SHP77 (cell line): ENCODE measurements around the gene CCDC167.

ENCODE experiments used
- DNase-seq, 2 experiments: peaks; one replicate each; lab custom pipeline; 2025; lab: John Stamatoyannopoulos, UW

Gene CCDC167

GRCh38 chr6:37499433-37500293 is at the start of gene CCDC167:
Gene CCDC167, minus strand, starts transcription at chr6:37499893. Its CDS starts 30 bp downstream, at chr6:37499863.
- DNase-seq, result peak; percentile 96 to 97

GRCh38 chr6:37549154-37549553 is 49.5 kb upstream of the CCDC167 start:
- no peak for DNase-seq

GRCh38 chr6:37548067-37548674 is 48.5 kb upstream of the CCDC167 start:
- no peak for DNase-seq

GRCh38 chr6:37547564-37548061 is 47.9 kb upstream of the CCDC167 start:
- no peak for DNase-seq

- DNase-seq, result no peak
These were observed 46.6 kb upstream of the CCDC167 start for GRCh38 chr6:37546141-37546871.

GRCh38 chr6:37544530-37544929 is 44.8 kb upstream of the CCDC167 start:
- no peak for DNase-seq

- DNase-seq, result no peak
These were observed 43.7 kb upstream of the CCDC167 start for GRCh38 chr6:37543361-37543760.

- DNase-seq, result no peak
These were observed 41.7 kb upstream of the CCDC167 start for GRCh38 chr6:37541346-37541745.

- DNase-seq, result no peak
These were observed 40.7 kb upstream of the CCDC167 start for GRCh38 chr6:37540390-37540789.

GRCh38 chr6:37540029-37540352 is 40.3 kb upstream of the CCDC167 start:
- DNase-seq, result no peak

- no peak for DNase-seq
These were observed 39.7 kb upstream of the CCDC167 start for GRCh38 chr6:37539171-37540028.

- no peak for DNase-seq
These were observed 38.4 kb upstream of the CCDC167 start for GRCh38 chr6:37538107-37538506.

GRCh38 chr6:37537548-37537947 is 37.9 kb upstream of the CCDC167 start:
- no peak for DNase-seq

- DNase-seq, result no peak
These were observed 36.9 kb upstream of the CCDC167 start for GRCh38 chr6:37536491-37537190.

GRCh38 chr6:37535759-37536490 is 36.2 kb upstream of the CCDC167 start:
- DNase-seq, result no peak

GRCh38 chr6:37535428-37535758 is 35.7 kb upstream of the CCDC167 start:
- no peak for DNase-seq

- no peak for DNase-seq
These were observed 35.2 kb upstream of the CCDC167 start for GRCh38 chr6:37534893-37535292.

GRCh38 chr6:37532122-37532521 is 32.4 kb upstream of the CCDC167 start:
- DNase-seq, result no peak

GRCh38 chr6:37531437-37532036 is 31.8 kb upstream of the CCDC167 start:
- DNase-seq, result no peak

GRCh38 chr6:37531026-37531425 is 31.3 kb upstream of the CCDC167 start:
- no peak for DNase-seq
